Inflammatory macrophage treated with lipopolysaccharide for 4 hours (primary cell): ENCODE data around the gene HSP90AB1.

Source experiments
- DNase-seq: peaks from one replicate; pipeline ENCODE4 v3.0.0-alpha.2; 2020

The HSP90AB1 gene

GRCh38 chr6:44269921-44270525, 23.1 kb downstream of the HSP90AB1 start, which contains the start of gene TMEM151B:
TMEM151B (plus strand) TSS chr6:44270450; CDS start chr6:44270743, 293 bp downstream.
- no peak for DNase-seq

- DNase-seq = no peak
Observed at GRCh38 chr6:44270526-44271405, 23.9 kb downstream of the HSP90AB1 start.

GRCh38 chr6:44271406-44271723, 24.5 kb downstream of the HSP90AB1 start:
- no peak for DNase-seq

- no peak for DNase-seq
Observed at GRCh38 chr6:44271914-44272313, 25.0 kb downstream of the HSP90AB1 start.

GRCh38 chr6:44272529-44272928, 25.6 kb downstream of the HSP90AB1 start:
- DNase-seq = no peak

- no peak for DNase-seq
Observed at GRCh38 chr6:44272999-44273566, 26.2 kb downstream of the HSP90AB1 start.

- DNase-seq = no peak
Observed at GRCh38 chr6:44273617-44274016, 26.7 kb downstream of the HSP90AB1 start.

GRCh38 chr6:44275271-44275748, 28.4 kb downstream of the HSP90AB1 start:
- no peak for DNase-seq

GRCh38 chr6:44275749-44276648, 29.1 kb downstream of the HSP90AB1 start:
- no peak for DNase-seq

- DNase-seq = no peak
Observed at GRCh38 chr6:44276667-44277640, 30.1 kb downstream of the HSP90AB1 start.

GRCh38 chr6:44277763-44278162, 30.9 kb downstream of the HSP90AB1 start:
- DNase-seq = no peak

- DNase-seq = no peak
Observed at GRCh38 chr6:44278315-44278714, 31.4 kb downstream of the HSP90AB1 start.

- peak; percentile 62 for DNase-seq
Observed at GRCh38 chr6:44278774-44279697, 32.1 kb downstream of the HSP90AB1 start.

GRCh38 chr6:44284121-44284520, 37.2 kb downstream of the HSP90AB1 start:
- peak; percentile 66 for DNase-seq

GRCh38 chr6:44284867-44285266, 38.0 kb downstream of the HSP90AB1 start:
- DNase-seq = no peak

GRCh38 chr6:44285552-44286284, 38.8 kb downstream of the HSP90AB1 start:
- DNase-seq = no peak

GRCh38 chr6:44286285-44286565, 39.3 kb downstream of the HSP90AB1 start:
- no peak for DNase-seq

- DNase-seq = no peak
Observed at GRCh38 chr6:44286747-44287146, 39.8 kb downstream of the HSP90AB1 start.

- peak; percentile 40 for DNase-seq
Observed at GRCh38 chr6:44289726-44290260, 42.9 kb downstream of the HSP90AB1 start.

GRCh38 chr6:44291841-44292240, 44.9 kb downstream of the HSP90AB1 start:
- DNase-seq = no peak
